WERI-Rb-1 (cell line): ENCODE results near the gene TBCK.
A peak's percentile ranks its signal among the peaks of the same experiment; 100 is the strongest.

Experiments used
- DNase-seq: peaks from one replicate; pipeline ENCODE4 v3.0.0-alpha.2; 2020
- H3K27ac ChIP-seq: fragments of 250-450 bp; sonication (Bioruptor Pico); 2 replicates; pipeline ENCODE4 v1.5.1; 2020; ENCODE audit warnings: mild to moderate bottlenecking, moderate library complexity
- H3K27me3 ChIP-seq: fragments of 250-450 bp; sonication (Bioruptor Pico); 2 replicates; pipeline ENCODE4 v1.5.1; 2021; ENCODE audit warnings: mild to moderate bottlenecking, low read depth, moderate library complexity; ENCODE audit not compliant: insufficient read depth, severe bottlenecking
- H3K36me3 ChIP-seq: fragments of 250-450 bp; sonication (Bioruptor Pico); 2 replicates; pipeline ENCODE4 v1.5.1; 2020; ENCODE audit warnings: mild to moderate bottlenecking, moderate library complexity
- H3K4me3 ChIP-seq: 2 replicates; pipeline ENCODE4 v1.5.1; 2011; ENCODE audit warnings: low read depth, mild to moderate bottlenecking, control low read depth, low read length
- H3K9me3 ChIP-seq: fragments of 250-450 bp; sonication (Bioruptor Pico); 2 replicates; pipeline ENCODE4 v1.5.1; 2021; ENCODE audit warnings: mild to moderate bottlenecking, moderate library complexity; ENCODE audit not compliant: severe bottlenecking
- TF ChIP-seq, protein P1 (sequence below): IDR thresholded peaks from 2 replicates; pipeline ENCODE4 v1.5.1; 2011; ENCODE audit warnings: low read depth, mild to moderate bottlenecking, control low read depth, inconsistent platforms, low read length

TBCK gene

DNA sequence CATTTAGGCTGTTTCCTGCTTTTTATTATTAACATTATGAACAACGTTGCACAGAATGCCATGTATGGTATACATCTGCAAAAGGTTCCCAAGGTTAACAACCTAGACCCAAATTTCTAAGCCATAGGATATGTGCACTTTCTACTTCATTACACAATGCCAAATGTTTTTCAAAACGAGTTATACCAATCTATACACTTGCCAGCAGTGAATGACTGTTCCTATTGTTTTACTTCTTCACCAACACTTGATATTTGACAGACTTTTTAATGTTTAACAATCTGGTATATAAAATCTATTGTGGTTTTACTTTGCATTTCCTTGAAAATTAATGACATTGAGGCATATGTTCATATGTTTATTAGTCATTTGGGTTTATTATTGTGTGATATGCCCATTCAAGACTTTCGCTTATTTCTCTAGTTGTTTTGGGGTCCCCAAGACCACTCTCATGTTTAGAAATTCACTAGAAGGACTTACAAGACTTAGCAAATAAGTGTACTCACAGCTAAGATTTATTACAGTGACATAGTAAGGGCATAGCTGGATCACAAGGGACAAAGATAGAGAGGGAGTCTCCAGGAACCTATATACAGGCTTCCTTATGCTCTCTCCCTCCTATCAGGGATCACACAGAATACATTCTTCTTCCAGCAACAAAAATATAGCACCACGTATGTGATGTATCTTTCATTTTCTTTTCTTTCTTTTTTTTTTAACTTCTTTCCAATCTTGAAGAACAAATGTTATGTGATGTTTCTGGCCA lies 62.5 kb downstream of the TBCK start:
- no peak overlapping the region for H3K4me3 ChIP-seq

DNA sequence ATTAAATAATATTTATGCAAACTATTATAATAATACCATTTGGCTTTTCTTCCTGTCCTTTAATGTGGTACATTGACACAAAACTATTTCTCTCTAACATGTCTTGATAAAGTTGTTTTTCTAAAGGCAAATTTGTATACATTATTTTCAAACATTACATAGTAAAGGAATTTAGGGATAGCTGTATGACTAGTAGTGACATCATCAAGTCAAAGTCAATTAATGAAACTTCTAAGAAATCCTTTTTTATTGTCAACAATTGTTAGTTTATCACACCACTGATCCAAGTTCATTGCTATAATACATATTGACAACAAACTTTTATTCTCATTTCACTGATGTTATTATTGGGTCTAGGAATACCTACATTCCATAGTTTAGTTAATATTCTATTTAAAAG lies 68.4 kb downstream of the TBCK start:
- Histone ChIP-seq H3K4me3 (no peak overlapping the region), H3K27ac (no peak overlapping the region), H3K27me3 (no peaks in the 10 kb centered on the region), H3K36me3 (peaks cover 3% of the 10 kb centered on the region), H3K9me3 (no peaks in the 10 kb centered on the region)
- TF ChIP-seq, protein P1, sequence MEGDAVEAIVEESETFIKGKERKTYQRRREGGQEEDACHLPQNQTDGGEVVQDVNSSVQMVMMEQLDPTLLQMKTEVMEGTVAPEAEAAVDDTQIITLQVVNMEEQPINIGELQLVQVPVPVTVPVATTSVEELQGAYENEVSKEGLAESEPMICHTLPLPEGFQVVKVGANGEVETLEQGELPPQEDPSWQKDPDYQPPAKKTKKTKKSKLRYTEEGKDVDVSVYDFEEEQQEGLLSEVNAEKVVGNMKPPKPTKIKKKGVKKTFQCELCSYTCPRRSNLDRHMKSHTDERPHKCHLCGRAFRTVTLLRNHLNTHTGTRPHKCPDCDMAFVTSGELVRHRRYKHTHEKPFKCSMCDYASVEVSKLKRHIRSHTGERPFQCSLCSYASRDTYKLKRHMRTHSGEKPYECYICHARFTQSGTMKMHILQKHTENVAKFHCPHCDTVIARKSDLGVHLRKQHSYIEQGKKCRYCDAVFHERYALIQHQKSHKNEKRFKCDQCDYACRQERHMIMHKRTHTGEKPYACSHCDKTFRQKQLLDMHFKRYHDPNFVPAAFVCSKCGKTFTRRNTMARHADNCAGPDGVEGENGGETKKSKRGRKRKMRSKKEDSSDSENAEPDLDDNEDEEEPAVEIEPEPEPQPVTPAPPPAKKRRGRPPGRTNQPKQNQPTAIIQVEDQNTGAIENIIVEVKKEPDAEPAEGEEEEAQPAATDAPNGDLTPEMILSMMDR: no peak
- DNase-seq: no peak

More for the DNA sequence above, 62.5 kb downstream of the TBCK start:
- peaks cover 10% of the 10 kb centered on the region for H3K36me3 ChIP-seq
- no peak overlapping the region for H3K27ac ChIP-seq
- DNase-seq: no peak
- H3K27me3 ChIP-seq: no peaks in the 10 kb centered on the region
- TF ChIP-seq, protein P1: no peak
- H3K9me3 ChIP-seq: no peaks in the 10 kb centered on the region

DNA sequence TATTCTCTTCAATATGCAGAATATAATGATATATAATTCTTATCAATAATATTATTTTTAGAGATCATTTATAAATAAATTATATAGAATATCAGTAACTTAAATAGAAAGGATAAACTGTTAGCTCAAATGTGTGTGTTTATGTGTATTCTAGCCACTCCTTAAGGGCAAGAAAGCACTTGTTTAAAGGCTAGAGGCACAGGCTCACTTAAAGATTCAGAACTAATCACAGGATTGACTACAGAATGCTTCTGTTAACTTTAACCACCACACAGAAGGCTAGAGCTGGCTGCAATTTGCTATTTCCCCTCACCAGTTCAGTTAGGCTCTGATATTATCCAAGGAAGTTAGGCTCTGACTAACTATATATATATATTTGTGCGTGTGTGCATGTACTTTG lies 69.6 kb downstream of the TBCK start:
- Histone ChIP-seq H3K4me3 (no peak overlapping the region), H3K27ac (no peak overlapping the region), H3K36me3 (peaks cover 3% of the 10 kb centered on the region), H3K27me3 (no peaks in the 10 kb centered on the region), H3K9me3 (no peaks in the 10 kb centered on the region)
- TF ChIP-seq, protein P1: no peak
- DNase-seq: no peak

DNA sequence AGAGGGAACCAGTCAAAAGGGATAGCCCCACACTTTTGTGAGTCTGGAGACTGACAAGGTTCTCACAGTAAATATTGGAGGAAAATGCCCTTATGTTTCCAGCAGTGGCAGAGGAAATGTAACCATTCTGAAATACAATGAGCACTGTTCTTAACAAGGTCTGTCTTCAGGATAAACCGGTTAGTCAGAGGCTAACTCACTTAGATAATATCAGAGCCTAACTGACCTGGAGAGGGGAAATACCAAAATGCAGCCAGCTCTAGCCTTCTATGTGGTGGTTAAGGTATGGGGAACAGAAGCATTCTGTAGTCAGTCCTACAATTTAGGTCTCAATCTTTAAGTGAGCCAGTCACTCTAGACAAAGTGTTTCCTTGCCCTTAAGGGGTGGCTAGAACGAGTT lies 70.8 kb downstream of the TBCK start:
- TF ChIP-seq, protein P1: no peak
- no peaks in the 10 kb centered on the region for H3K9me3 ChIP-seq
- DNase-seq: no peak
- no peak overlapping the region for H3K4me3 ChIP-seq
- no peaks in the 10 kb centered on the region for H3K27me3 ChIP-seq
- peaks cover 3% of the 10 kb centered on the region for H3K36me3 ChIP-seq
- no peak overlapping the region for H3K27ac ChIP-seq

DNA sequence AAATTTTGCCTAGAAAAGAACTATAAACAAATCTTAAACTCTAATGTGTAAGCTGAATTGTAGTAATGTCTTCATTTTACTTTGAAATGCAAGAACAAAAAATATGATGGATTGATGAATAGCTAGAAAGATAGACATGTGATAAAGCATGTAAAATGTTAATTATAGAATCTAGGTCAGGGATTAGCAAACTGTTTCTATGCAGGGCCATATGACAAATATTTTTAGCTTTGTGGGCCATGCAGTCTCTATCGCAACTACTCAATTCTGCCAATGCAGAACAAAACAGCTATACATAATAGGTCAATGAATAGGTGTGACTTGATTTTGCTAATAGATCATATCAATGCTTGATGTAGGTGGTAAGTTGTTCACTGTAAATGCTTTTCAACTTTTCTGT lies 75.3 kb downstream of the TBCK start:
- no peak overlapping the region for H3K27ac ChIP-seq
- DNase-seq: no peak
- TF ChIP-seq, protein P1: no peak

DNA sequence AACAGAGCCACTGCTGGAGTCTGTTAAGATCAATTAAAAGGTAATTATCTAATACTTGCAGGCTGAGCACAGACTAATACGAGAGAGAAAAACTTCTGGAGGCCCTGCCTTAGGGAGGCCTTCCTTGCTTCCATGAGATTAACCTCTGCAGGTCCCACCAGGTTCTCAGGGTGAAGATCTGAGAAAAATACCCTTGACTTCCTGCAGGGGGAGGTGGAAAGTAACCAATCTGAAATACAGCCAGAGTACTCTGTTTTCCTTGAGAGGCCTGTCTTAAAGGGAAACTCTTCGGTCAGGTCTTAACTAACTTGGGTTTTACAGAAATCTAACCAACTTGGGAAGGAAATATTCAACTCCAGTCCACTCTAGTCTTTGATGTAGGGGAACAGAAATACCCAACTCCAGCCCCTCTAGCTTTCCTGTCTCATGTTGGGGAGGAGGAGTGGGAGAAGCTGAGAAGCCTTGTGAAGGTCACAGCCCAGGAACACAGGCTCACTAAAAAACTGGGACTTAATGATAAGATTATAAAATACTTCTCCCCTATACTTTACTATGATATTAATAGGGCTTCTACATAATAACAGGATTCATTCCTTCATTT lies 77.1 kb downstream of the TBCK start:
- no peaks in the 10 kb centered on the region for H3K9me3 ChIP-seq
- H3K4me3 ChIP-seq: no peak overlapping the region
- DNase-seq: peak; percentile 31
- H3K27me3 ChIP-seq: no peaks in the 10 kb centered on the region
- no peak overlapping the region for H3K27ac ChIP-seq
- peaks cover 1% of the 10 kb centered on the region; the same call in 1 of the 2 replicates for H3K36me3 ChIP-seq
- TF ChIP-seq, protein P1: peak; percentile 63

More for the DNA sequence above, 75.3 kb downstream of the TBCK start:
- Histone ChIP-seq H3K36me3 (no peaks in the 10 kb centered on the region; the same call in 1 of the 2 replicates), H3K9me3 (no peaks in the 10 kb centered on the region), H3K27me3 (no peaks in the 10 kb centered on the region), H3K4me3 (no peak overlapping the region)
